Heart left ventricle (tissue), 16 donors: ENCODE results near the gene GUF1. TPM values are rescaled to one million over a fixed set of nuclear protein-coding genes. Genes with fewer than 3 reads are reported as not detected.

ENCODE experiments used
- ATAC-seq, 4 donors: fragments of 200-7000 bp; cut with Tn5 transposase; one replicate each; pipeline ENCODE4 v1.9.1; 2020 to 2022; ENCODE audit warnings: moderate library complexity in 4 of 4, mild to moderate bottlenecking in 3 of 4, moderate number of reproducible peaks in 1 of 4
- DNase-seq, 5 donors: peaks; one replicate each; pipeline ENCODE4 v3.0.0-alpha.2; 2020
- H3K27ac ChIP-seq, 12 donors: fragments of 200-600 bp; sonication (generic) in 4 of 12; one replicate each; pipeline versions ENCODE4 v1.5.0 to v1.8.0; 2016 to 2022; ENCODE audit warnings: mild to moderate bottlenecking in 2 of 12
- H3K27me3 ChIP-seq, 9 donors: fragments of 200-600 bp; sonication (generic) in 2 of 9; one replicate each; pipeline versions ENCODE4 v1.5.1 to v1.8.0; 2016 to 2022; ENCODE audit warnings: mild to moderate bottlenecking in 3 of 9
- H3K36me3 ChIP-seq, 9 donors: fragments of 200-600 bp; sonication (generic) in 2 of 9; one replicate each; pipeline versions ENCODE4 v1.5.0 to v1.8.0; 2018 to 2022; ENCODE audit warnings: mild to moderate bottlenecking in 2 of 9
- H3K4me1 ChIP-seq, 12 donors: fragments of 200-600 bp; sonication (generic) in 4 of 12; one replicate each; pipeline versions ENCODE4 v1.5.0 to v1.8.0; 2016 to 2022; ENCODE audit warnings: mild to moderate bottlenecking in 3 of 12
- H3K4me3 ChIP-seq, 12 donors: fragments of 200-600 bp; sonication (generic) in 4 of 12; one replicate each; pipeline versions ENCODE4 v1.5.0 to v1.8.0; 2017 to 2022; ENCODE audit warnings: mild to moderate bottlenecking in 9 of 12, moderate library complexity in 4 of 12
- H3K9me3 ChIP-seq, 12 donors: fragments of 200-600 bp; sonication (generic) in 4 of 12; one replicate each; pipeline versions ENCODE4 v1.5.0 to v1.8.0; 2016 to 2022; ENCODE audit warnings: mild to moderate bottlenecking in 1 of 12
- POLR2A ChIP-seq, 2 donors: fragments of 450-650 bp; IDR thresholded peaks; one replicate each; pipeline ENCODE4 v1.6.1; 2017; ENCODE audit warnings: antibody characterized with exemption in 2 of 2, mild to moderate bottlenecking in 2 of 2, moderate library complexity in 2 of 2
- WGBS, 4 donors: extraction: QIAGEN DNeasy Blood & Tissue Kit in 2 of 4; methylation state at CpG; one replicate each; pipeline versions ENCODE4 v1.1.5 to v1.1.7; 2013 to 2018; 5-methylcytosine and 5-hydroxymethylcytosine counted together
- intact Hi-C, 10 donors: fragments of 100-400 bp; cut with DNase I; formaldehyde crosslinking; loops; one replicate each; pipeline versions ENCODE4 v1.11.1 to v1.14.2; 2022
- polyA plus RNA-seq, 2 donors: library from polyadenylated mRNA; stranded (reverse); fragments of 200-250 nt; gene quantifications; one replicate each; pipeline ENCODE4 v1.2.3, GENCODE V29; 2013
- total RNA-seq, 9 donors: library from RNA; depleted of rRNA in 2 of 9; stranded (reverse); fragments of >200 nt in 2 of 9; fragmentation: NEBNext Ultra II Directional in 3 of 9; extraction: Animal tissue kit (Norgen Biotek cat#: 25700) in 3 of 9; gene quantifications; one replicate each; pipeline versions ENCODE4 v1.1.0 to v1.2.4, GENCODE V29; 2016 to 2023
- TF ChIP-seq, protein P1 (sequence below), 12 donors: fragments of 200-600 bp; sonication (generic) in 4 of 12; IDR thresholded peaks; one replicate each; pipeline versions ENCODE4 v1.5.0 to v1.8.0; 2018 to 2022; ENCODE audit warnings: antibody characterized with exemption in 12 of 12, mild to moderate bottlenecking in 5 of 12
- donor health status: ischemic (EF 13 %, LVEDD 7.1; RV severe dilation, severe dysfunction).
- donor health status: healthy with polysubstance abuse.
- donor health status: DM: no; HTN: yes; CAD: no.
- donor health status: DM: no; HTN: no; CAD: no.
- donor health status: ischemic (EF 25% LVEDD 6.9; RV normal size, moderate dysfunction).
- donor health status: ischemic (EF 25% LVEDD 5.7; RV mildly dilated, moderate dysfunction).
- donor health status: healthy.
- donor health status: DM: yes; HTN: yes; CAD: no.
- donor health status: ischemic (EF 35%, LVEDD 5.7; RV mildly dilated, moderate dysfunction).
- donor health status: nonischemic (EF 11% LVEDD 7.7; RV severe dilation, severe dysfunction).
- donor health status: DM: yes; HTN: yes; CAD: no.
- donor health status: PGD.
- donor health status: ischemic (EF 29% LVEDD 5.4; RV normal size, mild dysfunction).
- donor health status: nonischemic (EF 23%, LVEDD 6.1; RV moderate dilation, normal function).

GUF1 gene
- total and polyA plus RNA-seq, 11 donors = 13.9 to 25.9 (median 19.5) TPM

DNA sequence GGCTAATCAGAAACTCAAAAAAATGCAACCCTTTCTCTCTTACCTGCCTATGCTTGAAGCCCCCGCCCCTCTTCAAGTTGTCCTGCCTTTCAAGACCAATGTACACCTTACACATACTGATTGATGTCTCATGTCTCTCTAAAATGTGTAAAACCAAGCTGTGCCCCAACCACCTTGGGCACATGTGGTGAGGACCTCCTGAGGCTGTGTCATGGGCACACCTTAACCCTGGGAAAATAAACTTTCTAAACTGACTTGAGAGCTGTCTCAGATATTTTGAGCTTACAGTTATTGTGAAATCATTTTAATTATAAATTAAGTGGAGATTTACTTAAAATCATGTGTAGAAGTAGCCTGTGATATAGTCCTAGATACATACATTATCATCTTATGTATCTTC is 22.2 kb downstream of the GUF1 start:
- no peak for ATAC-seq
- no peaks in the 10 kb centered on the region for H3K27me3 ChIP-seq
- no peak overlapping the region for H3K27ac ChIP-seq
- intact Hi-C loops = no loop called here
- no peaks in the 10 kb centered on the region for H3K9me3 ChIP-seq
- TF ChIP-seq, protein P1, sequence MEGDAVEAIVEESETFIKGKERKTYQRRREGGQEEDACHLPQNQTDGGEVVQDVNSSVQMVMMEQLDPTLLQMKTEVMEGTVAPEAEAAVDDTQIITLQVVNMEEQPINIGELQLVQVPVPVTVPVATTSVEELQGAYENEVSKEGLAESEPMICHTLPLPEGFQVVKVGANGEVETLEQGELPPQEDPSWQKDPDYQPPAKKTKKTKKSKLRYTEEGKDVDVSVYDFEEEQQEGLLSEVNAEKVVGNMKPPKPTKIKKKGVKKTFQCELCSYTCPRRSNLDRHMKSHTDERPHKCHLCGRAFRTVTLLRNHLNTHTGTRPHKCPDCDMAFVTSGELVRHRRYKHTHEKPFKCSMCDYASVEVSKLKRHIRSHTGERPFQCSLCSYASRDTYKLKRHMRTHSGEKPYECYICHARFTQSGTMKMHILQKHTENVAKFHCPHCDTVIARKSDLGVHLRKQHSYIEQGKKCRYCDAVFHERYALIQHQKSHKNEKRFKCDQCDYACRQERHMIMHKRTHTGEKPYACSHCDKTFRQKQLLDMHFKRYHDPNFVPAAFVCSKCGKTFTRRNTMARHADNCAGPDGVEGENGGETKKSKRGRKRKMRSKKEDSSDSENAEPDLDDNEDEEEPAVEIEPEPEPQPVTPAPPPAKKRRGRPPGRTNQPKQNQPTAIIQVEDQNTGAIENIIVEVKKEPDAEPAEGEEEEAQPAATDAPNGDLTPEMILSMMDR (IDR thresholded peaks at IDR 0.05) = no peak
- no peak for TF ChIP-seq POLR2A (IDR thresholded peaks at IDR 0.05)
- H3K36me3 ChIP-seq = peaks cover 0 to 99% (median 96%) of the 10 kb centered on the region in 9 donors
- H3K4me3 ChIP-seq = no peak overlapping the region
- no peaks in the 10 kb centered on the region for H3K4me1 ChIP-seq
- 95 to 100% (median 98%) methylated on average over 1 of the region's 1 CpG for WGBS, 4 donors
- no peak for DNase-seq

GRCh38 chr4:44701037-44701436 is 22.8 kb downstream of the GUF1 start:
- H3K4me3 ChIP-seq = no peak overlapping the region
- no peaks in the 10 kb centered on the region for H3K9me3 ChIP-seq
- no peak for ATAC-seq
- H3K27me3 ChIP-seq = no peaks in the 10 kb centered on the region
- 81 to 92% (median 88%) methylated on average over 2 of the region's 2 CpGs for WGBS, 4 donors
- DNase-seq = no peak
- no peak overlapping the region for H3K27ac ChIP-seq
- H3K4me1 ChIP-seq = no peaks in the 10 kb centered on the region
- no peak for TF ChIP-seq POLR2A (IDR thresholded peaks at IDR 0.05)
- TF ChIP-seq, protein P1 (IDR thresholded peaks at IDR 0.05) = no peak
- intact Hi-C loops = no loop called here
- H3K36me3 ChIP-seq = peaks cover 0 to 99% (median 90%) of the 10 kb centered on the region in 9 donors

GRCh38 chr4:44704673-44705072 is 26.5 kb downstream of the GUF1 start:
- no peaks in the 10 kb centered on the region for H3K9me3 ChIP-seq
- no peak overlapping the region for H3K4me3 ChIP-seq
- H3K4me1 ChIP-seq = no peaks in the 10 kb centered on the region
- no peak for DNase-seq
- WGBS, 4 donors = 83 to 85% (median 84%) methylated on average over 4 of the region's 4 CpGs
- H3K36me3 ChIP-seq = peaks cover 0 to 98% (median 76%) of the 10 kb centered on the region in 9 donors
- intact Hi-C loops = no loop called here
- H3K27ac ChIP-seq = no peak overlapping the region
- no peak for ATAC-seq
- no peaks in the 10 kb centered on the region for H3K27me3 ChIP-seq
- no peak for TF ChIP-seq POLR2A (IDR thresholded peaks at IDR 0.05)
- TF ChIP-seq, protein P1 (IDR thresholded peaks at IDR 0.05) = no peak

GRCh38 chr4:44713125-44713524 is 34.9 kb downstream of the GUF1 start:
- peaks cover 0 to 71% (median 22%) of the 10 kb centered on the region in 9 donors for H3K36me3 ChIP-seq
- DNase-seq (no peak), ATAC-seq (no peak)
- H3K27ac ChIP-seq = no peak overlapping the region
- peaks cover 0 to 9% (median 2%) of the 10 kb centered on the region in 12 donors for H3K4me1 ChIP-seq
- intact Hi-C loops = no loop called here
- H3K9me3 ChIP-seq = no peaks in the 10 kb centered on the region
- whole genome bisulfite sequencing, 4 donors = 93 to 100% (median 96%) methylated on average over 1 of the region's 1 CpG
- H3K27me3 ChIP-seq = no peaks in the 10 kb centered on the region
- TF ChIP-seq POLR2A (IDR thresholded peaks at IDR 0.05) = no peak
- TF ChIP-seq, protein P1 (IDR thresholded peaks at IDR 0.05) = no peak
- no peak overlapping the region for H3K4me3 ChIP-seq
